IPS DF 6.9 (cell line): ENCODE data around the gene HLA-DQB1.
"Not testable (repeated sequence)": the region's sequence is repeated elsewhere in the genome, so short reads cannot be mapped to it uniquely, and the experiment has no call there.

Source experiments
- DNase-seq: peaks from one replicate; pipeline ENCODE4 v3.0.0-alpha.2; 2013; ENCODE audit warnings: low read depth, low spot score
- H3K27ac ChIP-seq: one replicate; pipeline ENCODE4 v1.5.1; 2013; ENCODE audit warnings: low read length, control low read depth
- H3K27me3 ChIP-seq: 2 replicates; pipeline ENCODE4 v1.6.1; 2013; ENCODE audit warnings: mild to moderate bottlenecking, low read length; ENCODE audit not compliant: control insufficient read depth, insufficient read depth
- H3K36me3 ChIP-seq: 2 replicates; pipeline ENCODE4 v1.6.1; 2013; ENCODE audit warnings: low read length; ENCODE audit not compliant: control insufficient read depth, insufficient read depth
- H3K4me1 ChIP-seq: 2 replicates; pipeline ENCODE4 v1.6.1; 2013; ENCODE audit warnings: low read length; ENCODE audit not compliant: control insufficient read depth, insufficient read depth
- H3K4me3 ChIP-seq: 2 replicates; pipeline ENCODE4 v1.5.1; 2013; ENCODE audit warnings: mild to moderate bottlenecking, low read length
- H3K9me3 ChIP-seq: 2 replicates; pipeline ENCODE4 v1.6.1; 2013; ENCODE audit warnings: low read length, inconsistent platforms; ENCODE audit not compliant: control insufficient read depth, insufficient read depth
- WGBS: extraction: QIAGEN DNeasy Blood & Tissue Kit; methylation state at CpG from one replicate; pipeline ENCODE4 v1.1.7; 2013; ENCODE audit warnings: mixed read lengths, missing lambda C conversion rate; ENCODE audit not compliant: insufficient read length, insufficient coverage; 5-methylcytosine and 5-hydroxymethylcytosine counted together

The HLA-DQB1 gene

DNA sequence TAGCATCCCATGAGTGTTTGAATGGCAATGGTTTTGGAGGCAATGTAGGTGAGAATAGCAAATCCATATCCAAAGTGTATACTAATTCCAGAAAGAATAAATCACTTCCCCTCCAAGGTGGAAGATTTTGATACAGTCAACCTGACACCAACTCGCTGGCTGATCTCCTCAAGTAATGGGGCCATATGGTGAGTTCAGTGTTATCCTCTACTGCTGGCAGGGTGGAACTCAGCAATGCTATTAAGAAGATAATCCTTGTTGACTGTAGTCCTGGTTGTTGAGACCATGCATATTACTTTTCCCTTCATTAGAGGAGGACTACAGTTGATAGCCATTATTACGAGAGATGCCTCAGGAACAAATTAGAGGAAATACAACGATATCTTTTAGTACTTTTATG lies 17.8 kb upstream of the HLA-DQB1 start:
- no peak overlapping the region for H3K4me3 ChIP-seq
- no peak for DNase-seq
- H3K27ac ChIP-seq: no peak overlapping the region
- no peaks in the 10 kb centered on the region for H3K27me3 ChIP-seq
- no CpG with 5 or more reads among the region's 3 CpGs for WGBS
- H3K4me1 ChIP-seq: no peaks in the 10 kb centered on the region
- no peaks in the 10 kb centered on the region for H3K36me3 ChIP-seq
- H3K9me3 ChIP-seq: no peaks in the 10 kb centered on the region

DNA sequence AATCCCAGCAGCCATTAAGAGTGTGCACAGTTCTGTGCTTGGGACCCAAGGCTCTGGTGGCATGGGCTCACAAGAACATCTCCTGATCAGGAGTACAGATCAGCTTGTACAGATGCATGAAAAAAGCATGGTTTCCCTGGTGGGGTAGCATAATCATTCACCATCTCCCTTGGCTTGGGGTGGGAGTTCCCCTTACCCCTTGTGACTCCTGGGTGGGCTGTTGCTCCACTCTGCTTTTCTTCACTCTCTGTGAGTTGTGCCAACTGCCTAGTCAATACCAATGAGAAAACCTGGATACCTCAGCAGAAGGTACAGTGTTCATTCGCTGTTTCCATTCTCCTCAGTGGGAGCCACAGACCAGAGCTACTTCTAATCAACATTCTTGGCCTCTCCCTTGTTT lies 13.6 kb upstream of the HLA-DQB1 start:
- WGBS: no CpG with 5 or more reads among the region's 1 CpG
- no peaks in the 10 kb centered on the region for H3K4me1 ChIP-seq
- DNase-seq: no peak
- H3K27ac ChIP-seq: no peak overlapping the region
- no peaks in the 10 kb centered on the region for H3K9me3 ChIP-seq
- H3K36me3 ChIP-seq: no peaks in the 10 kb centered on the region
- no peaks in the 10 kb centered on the region for H3K27me3 ChIP-seq
- H3K4me3 ChIP-seq: no peak overlapping the region

DNA sequence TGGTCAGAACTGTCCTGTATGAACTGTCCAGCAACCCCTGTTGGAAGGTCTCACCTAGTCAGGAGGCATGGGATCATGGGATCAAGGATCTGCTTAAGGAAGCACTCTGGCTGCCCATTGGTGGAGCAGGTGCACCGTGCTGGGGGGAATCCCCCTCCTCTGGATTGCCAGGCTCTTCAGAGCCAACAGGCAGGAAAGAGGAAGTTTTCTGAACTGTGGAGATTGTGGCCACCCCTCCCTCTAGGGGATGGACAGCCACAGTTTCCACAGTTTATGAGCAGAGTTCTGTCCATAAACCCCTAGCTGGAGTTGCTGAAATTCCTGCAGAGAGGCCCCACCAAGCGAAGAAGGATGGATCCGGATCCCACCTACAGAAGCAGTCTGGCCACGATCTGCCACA lies 13.0 kb upstream of the HLA-DQB1 start:
- H3K9me3 ChIP-seq: no peaks in the 10 kb centered on the region
- no peaks in the 10 kb centered on the region for H3K36me3 ChIP-seq
- H3K4me3 ChIP-seq: no peak overlapping the region
- no CpG with 5 or more reads among the region's 4 CpGs for WGBS
- H3K27ac ChIP-seq: no peak overlapping the region
- DNase-seq: no peak
- no peaks in the 10 kb centered on the region for H3K27me3 ChIP-seq
- no peaks in the 10 kb centered on the region for H3K4me1 ChIP-seq

DNA sequence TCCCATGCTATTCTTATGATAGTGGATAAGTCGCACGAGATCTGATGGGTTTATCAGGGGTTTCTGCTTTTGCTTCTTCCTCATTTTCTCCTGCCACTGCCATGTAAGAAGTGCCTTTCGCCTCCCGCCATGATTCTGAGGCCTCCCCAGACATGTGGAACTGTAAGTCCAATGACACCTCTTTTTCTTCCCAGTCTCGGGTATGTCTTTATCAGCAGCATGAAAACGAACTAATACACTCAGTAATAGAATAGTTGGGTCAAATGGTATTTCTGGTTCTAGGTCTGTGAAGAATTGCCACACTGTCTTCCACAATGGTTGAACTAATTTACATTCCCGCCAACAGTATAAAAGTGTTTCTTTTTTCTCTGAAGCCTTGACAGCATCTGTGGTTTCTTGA lies 7.7 kb upstream of the HLA-DQB1 start:
- H3K4me1 ChIP-seq, H3K27me3 ChIP-seq, H3K36me3 ChIP-seq, H3K27ac ChIP-seq, H3K4me3 ChIP-seq, H3K9me3 ChIP-seq, DNase-seq: not testable (repeated sequence)
- WGBS: no CpG with 5 or more reads among the region's 7 CpGs

DNA sequence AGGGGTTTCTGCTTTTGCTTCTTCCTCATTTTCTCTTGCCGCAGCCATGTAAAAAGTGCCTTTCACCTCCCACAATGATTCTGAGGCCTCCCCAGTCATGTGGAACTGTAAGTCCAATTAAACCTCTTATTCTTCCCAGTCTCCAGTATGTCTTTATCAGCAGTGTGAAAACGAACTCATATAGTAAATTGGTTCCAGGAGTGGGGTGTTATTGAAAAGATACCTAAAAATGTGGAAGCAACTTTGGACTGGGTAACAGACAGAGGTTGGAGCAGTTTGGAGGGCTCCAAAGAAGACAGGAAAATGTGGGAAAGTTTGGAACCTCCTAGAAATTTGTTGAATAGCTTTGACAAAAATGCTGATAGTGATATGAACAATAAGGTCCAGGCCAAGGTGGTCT lies 5.5 kb upstream of the HLA-DQB1 start:
- not testable (repeated sequence) for H3K36me3 ChIP-seq, H3K4me1 ChIP-seq, H3K4me3 ChIP-seq, H3K27me3 ChIP-seq, H3K27ac ChIP-seq, DNase-seq, H3K9me3 ChIP-seq
- WGBS: no CpG with 5 or more reads among the region's 2 CpGs

DNA sequence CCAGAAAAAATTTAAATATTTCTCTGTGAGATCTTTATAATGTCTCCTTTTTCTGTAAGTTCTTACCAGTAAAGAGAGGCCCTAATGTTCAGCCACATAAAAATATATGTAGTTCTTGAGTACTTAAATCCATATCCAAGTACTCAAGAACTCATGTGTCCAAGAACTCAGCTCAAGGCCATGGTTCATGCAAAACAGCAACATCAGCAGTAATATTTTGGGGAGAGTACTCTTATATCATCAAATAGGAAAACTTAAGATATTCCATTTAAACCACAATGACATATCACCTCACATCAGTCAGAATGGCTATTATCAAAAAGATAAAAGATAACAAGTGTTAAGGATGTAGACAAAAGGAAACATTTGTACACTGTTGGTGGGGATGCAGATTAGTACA lies 3.4 kb upstream of the HLA-DQB1 start:
- no peaks in the 10 kb centered on the region for H3K36me3 ChIP-seq
- no peak for DNase-seq
- no peaks in the 10 kb centered on the region for H3K27me3 ChIP-seq
- H3K27ac ChIP-seq: no peak overlapping the region
- no peak overlapping the region for H3K4me3 ChIP-seq
- H3K9me3 ChIP-seq: no peaks in the 10 kb centered on the region
- H3K4me1 ChIP-seq: peaks cover 4% of the 10 kb centered on the region; the same call in 1 of the 2 replicates

DNA sequence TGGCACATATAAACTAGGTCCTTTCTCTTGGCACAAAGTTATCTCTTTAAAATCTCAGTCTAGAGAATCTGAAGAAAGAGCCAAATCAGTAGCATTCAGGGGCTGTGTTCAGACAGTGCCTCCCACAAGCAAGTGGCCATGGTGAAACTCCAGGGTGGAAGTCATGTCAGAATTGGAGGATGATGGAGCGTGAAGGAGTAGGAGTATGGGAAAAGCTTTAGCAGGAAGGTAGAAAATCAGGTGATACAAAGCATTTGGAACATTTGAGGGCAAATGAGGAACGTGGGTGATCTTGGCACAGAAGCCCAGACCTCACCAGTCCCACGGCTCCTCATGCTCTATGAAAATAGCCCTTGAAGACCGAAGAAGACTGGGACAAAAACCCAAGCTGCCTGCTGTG lies 2.8 kb upstream of the HLA-DQB1 start:
- 100% methylated on average over 1 of the region's 4 CpGs for WGBS
- no peaks in the 10 kb centered on the region for H3K36me3 ChIP-seq

DNA sequence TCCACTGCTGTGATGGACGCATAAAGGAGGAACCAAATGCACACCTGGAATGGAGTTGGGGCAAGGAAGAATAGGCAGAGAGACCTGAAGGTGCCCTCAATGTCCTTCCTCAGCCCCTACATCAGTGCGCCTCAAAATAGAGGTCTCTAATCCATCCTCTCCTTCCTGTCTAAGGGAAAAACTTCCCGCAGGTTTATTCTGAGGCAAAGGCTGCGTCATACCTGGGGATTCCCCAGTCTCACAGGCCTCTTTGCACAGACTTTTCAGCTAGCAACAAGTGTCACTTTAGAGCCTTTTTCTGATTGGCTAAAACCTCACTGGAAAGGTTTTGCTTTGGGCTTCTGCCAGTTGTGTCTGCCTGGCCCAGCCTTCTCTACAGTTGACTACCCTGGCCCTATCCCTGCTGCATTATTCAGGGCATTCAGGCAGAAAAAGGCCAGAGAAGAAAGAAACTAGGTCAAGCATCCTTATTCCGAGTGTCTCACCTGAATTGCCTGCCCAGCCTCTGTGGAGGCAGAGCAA lies 1.8 kb upstream of the HLA-DQB1 start:
- Histone ChIP-seq H3K27me3 (no peaks in the 10 kb centered on the region), H3K27ac (no peak overlapping the region), H3K4me3 (no peak overlapping the region), H3K4me1 (peaks cover 4% of the 10 kb centered on the region; the same call in 1 of the 2 replicates), H3K36me3 (no peaks in the 10 kb centered on the region), H3K9me3 (no peaks in the 10 kb centered on the region)
- WGBS: no CpG with 5 or more reads among the region's 5 CpGs
- DNase-seq: no peak

More for the DNA sequence above, 2.8 kb upstream of the HLA-DQB1 start:
- Histone ChIP-seq H3K9me3 (no peaks in the 10 kb centered on the region), H3K4me3 (no peak overlapping the region), H3K4me1 (peaks cover 4% of the 10 kb centered on the region; the same call in 1 of the 2 replicates), H3K27ac (no peak overlapping the region), H3K27me3 (no peaks in the 10 kb centered on the region)
- DNase-seq: no peak

DNA sequence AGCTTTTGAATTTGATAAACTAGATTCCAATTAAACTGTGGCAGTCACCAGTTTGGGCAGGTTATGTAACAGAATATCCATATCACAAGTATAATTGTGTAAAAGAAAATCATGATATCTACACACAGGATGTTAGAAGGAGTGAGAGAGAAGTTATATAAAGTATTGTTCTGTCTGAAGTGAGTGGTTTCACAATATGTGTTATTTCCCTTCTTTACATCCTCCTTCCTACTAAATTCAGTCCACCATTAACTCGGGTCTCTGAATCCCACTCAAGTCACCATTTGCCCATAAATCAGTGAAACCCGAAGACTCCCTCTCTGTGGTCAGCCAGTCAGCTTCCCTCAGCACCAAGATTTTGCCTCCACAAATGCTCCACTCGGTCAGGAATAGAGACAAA lies 796 bp downstream of the HLA-DQB1 start:
- no peaks in the 10 kb centered on the region for H3K9me3 ChIP-seq
- DNase-seq: no peak
- H3K36me3 ChIP-seq: no peaks in the 10 kb centered on the region
- H3K4me1 ChIP-seq: peaks cover 4% of the 10 kb centered on the region; the same call in 1 of the 2 replicates
- no peak overlapping the region for H3K27ac ChIP-seq
- WGBS: no CpG with 5 or more reads among the region's 3 CpGs
- H3K4me3 ChIP-seq: no peak overlapping the region
- H3K27me3 ChIP-seq: no peaks in the 10 kb centered on the region

DNA sequence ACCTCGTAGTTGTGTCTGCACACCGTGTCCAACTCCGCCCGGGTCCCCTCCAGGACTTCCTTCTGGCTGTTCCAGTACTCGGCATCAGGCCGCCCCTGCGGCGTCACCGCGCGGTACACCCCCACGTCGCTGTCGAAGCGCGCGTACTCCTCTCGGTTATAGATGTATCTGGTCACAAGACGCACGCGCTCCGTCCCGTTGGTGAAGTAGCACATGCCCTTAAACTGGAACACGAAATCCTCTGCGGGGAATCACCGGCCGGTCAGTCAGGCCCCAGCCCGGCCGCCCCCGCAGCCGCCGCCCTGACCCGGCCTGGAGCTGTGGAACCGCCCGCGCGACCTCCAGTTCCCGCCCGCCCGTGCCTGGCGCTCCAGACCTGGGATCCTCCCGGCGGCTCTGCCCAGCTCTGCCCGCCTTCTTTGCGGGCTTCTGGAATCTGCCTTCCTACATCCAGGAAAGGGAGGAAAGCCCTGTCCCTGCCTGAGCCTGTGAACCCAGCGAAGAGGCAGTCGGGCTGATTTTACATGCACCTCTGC lies 1.6 kb downstream of the HLA-DQB1 start:
- H3K27me3 ChIP-seq: no peaks in the 10 kb centered on the region
- peaks cover 4% of the 10 kb centered on the region; the same call in 1 of the 2 replicates for H3K4me1 ChIP-seq
- peak overlapping the region; percentile 19; the same call in 1 of the 2 replicates for H3K4me3 ChIP-seq
- no peak overlapping the region for H3K27ac ChIP-seq
- H3K9me3 ChIP-seq: no peaks in the 10 kb centered on the region
- H3K36me3 ChIP-seq: no peaks in the 10 kb centered on the region
- DNase-seq: no peak
- no CpG with 5 or more reads among the region's 47 CpGs for WGBS

DNA sequence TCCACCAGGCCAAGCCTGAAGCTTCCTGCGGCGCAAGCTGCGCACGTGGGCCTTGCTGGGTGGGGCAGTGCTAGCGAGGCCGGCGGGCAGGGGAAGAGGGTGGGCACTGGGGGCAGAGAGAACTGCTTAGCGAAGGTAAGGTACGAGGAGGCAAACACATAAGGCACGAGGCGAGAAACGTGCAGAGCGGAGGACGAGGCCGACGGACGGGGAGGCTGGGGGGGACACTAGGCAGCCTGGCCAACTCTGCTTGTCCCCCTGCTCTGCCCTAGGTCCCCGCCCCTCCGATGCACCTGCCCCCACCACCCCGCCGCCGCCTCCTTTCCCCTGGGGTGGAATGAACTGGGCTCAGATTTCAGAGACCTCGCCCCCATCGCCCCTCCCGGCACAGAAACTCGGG lies 2.1 kb downstream of the HLA-DQB1 start:
- WGBS: no CpG with 5 or more reads among the region's 26 CpGs
- H3K4me3 ChIP-seq: no peak overlapping the region

More for the DNA sequence above, 2.1 kb downstream of the HLA-DQB1 start:
- Histone ChIP-seq H3K36me3 (no peaks in the 10 kb centered on the region), H3K4me1 (peaks cover 4% of the 10 kb centered on the region; the same call in 1 of the 2 replicates), H3K27ac (no peak overlapping the region), H3K27me3 (no peaks in the 10 kb centered on the region), H3K9me3 (no peaks in the 10 kb centered on the region)
- DNase-seq: no peak
